GM23338 (cell line): Measurements from ENCODE around the gene RPTOR.

Experiments used
- CREB1 ChIP-seq: fragments of 250-450 bp; sonication (Bioruptor Pico); IDR thresholded peaks from 2 replicates; pipeline ENCODE4 v1.5.0; 2020; ENCODE audit warnings: low read depth, mild to moderate bottlenecking, moderate library complexity
- EZH2 ChIP-seq: fragments of 200-600 bp; sonication (generic); IDR thresholded peaks from one replicate; pipeline ENCODE4 v1.8.0; 2017; ENCODE audit warnings: antibody characterized with exemption, mild to moderate bottlenecking, low read depth; ENCODE audit not compliant: unreplicated experiment
- JUNB ChIP-seq: IDR thresholded peaks from one replicate; pipeline ENCODE4 v1.6.1; 2016; ENCODE audit warnings: antibody characterized with exemption; ENCODE audit not compliant: unreplicated experiment
- POLR2AphosphoS5 ChIP-seq: IDR thresholded peaks from 2 replicates; pipeline ENCODE4 v1.6.1; 2016; ENCODE audit warnings: antibody characterized with exemption, low read depth
- TF ChIP-seq, protein P1 (sequence below), 2 experiments: fragments of 200-600 bp in 1 of 2; sonication (generic) in 1 of 2; conservative IDR thresholded peaks; 2 replicates each; pipeline versions ENCODE4 v1.5.1 to v1.6.1; 2016 to 2017; ENCODE audit warnings: antibody characterized with exemption in 2 of 2, low read depth in 2 of 2, mild to moderate bottlenecking in 2 of 2, moderate library complexity in 1 of 2

DNA sequence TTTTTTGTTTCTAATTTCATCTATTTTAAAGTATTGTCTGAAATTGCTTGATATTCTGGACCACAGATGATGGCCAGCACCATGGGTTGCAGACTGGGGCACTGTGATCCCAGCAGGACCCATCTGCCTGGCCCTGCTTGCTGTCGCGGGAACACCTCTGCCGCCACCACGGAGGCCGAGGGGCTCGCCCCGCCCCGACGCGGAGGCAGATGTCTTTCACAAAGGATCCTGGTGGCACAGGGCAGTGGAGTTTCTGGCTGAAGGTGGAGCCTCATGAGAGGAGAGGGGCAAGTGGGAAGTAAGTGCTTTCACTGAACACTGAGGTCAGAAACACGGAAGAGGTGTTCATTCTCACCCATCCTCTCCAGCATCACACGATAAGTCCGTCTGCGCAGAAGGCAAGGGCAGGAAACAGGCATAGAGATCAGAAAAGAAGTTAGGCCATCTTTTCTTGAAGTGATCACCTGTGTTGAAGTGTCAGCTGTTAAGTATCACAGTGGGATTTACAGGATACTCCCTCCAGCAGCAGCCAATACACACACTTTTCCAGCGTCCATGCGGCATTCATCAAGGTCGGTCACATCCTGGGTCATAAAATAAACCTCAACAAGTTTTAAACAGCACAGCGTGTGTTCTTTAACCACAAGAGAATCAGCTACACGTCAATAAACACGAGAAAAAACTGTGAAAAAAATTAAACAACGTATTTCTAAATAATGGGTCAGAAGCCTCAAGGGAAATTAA is 194.5 kb downstream of the RPTOR start:
- TF ChIP-seq, protein P1, sequence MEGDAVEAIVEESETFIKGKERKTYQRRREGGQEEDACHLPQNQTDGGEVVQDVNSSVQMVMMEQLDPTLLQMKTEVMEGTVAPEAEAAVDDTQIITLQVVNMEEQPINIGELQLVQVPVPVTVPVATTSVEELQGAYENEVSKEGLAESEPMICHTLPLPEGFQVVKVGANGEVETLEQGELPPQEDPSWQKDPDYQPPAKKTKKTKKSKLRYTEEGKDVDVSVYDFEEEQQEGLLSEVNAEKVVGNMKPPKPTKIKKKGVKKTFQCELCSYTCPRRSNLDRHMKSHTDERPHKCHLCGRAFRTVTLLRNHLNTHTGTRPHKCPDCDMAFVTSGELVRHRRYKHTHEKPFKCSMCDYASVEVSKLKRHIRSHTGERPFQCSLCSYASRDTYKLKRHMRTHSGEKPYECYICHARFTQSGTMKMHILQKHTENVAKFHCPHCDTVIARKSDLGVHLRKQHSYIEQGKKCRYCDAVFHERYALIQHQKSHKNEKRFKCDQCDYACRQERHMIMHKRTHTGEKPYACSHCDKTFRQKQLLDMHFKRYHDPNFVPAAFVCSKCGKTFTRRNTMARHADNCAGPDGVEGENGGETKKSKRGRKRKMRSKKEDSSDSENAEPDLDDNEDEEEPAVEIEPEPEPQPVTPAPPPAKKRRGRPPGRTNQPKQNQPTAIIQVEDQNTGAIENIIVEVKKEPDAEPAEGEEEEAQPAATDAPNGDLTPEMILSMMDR (conservative IDR thresholded peaks at IDR 0.05; ENCODE audit: low read depth in 2 of 2), result no peak
- TF ChIP-seq POLR2AphosphoS5, result no peak
- TF ChIP-seq EZH2, result no peak
- no peak for TF ChIP-seq CREB1
- no peak for TF ChIP-seq JUNB
